SK-N-SH treated with all-trans-retinoic acid at 6 μM for 48 hours (cell line): Measurements from ENCODE around the gene PRDM5.

Source experiments
- ARNTL ChIP-seq: fragments of 450-650 bp; formaldehyde crosslinking; IDR thresholded peaks from 2 replicates; pipeline ENCODE4 v1.5.0; 2020; ENCODE audit warnings: low read depth, mild to moderate bottlenecking, moderate library complexity, borderline replicate concordance
- BACH2 ChIP-seq: fragments of 250-450 bp; sonication (Bioruptor Pico); IDR thresholded peaks from 2 replicates; pipeline ENCODE4 v1.9.0; 2021; ENCODE audit warnings: mild to moderate bottlenecking, borderline replicate concordance
- RARB ChIP-seq: fragments of 250-450 bp; sonication (Bioruptor Pico); IDR thresholded peaks from 2 replicates; pipeline ENCODE4 v1.8.0; 2021; ENCODE audit warnings: mild to moderate bottlenecking, moderate library complexity
- TCF4 ChIP-seq: fragments of 250-450 bp; sonication (Bioruptor Pico); IDR thresholded peaks from 2 replicates; pipeline ENCODE4 v1.8.0; 2021; ENCODE audit warnings: mild to moderate bottlenecking, moderate library complexity, borderline replicate concordance
- ZNF8 ChIP-seq: fragments of 450-650 bp; formaldehyde crosslinking; IDR thresholded peaks from 2 replicates; pipeline ENCODE4 v1.5.0; 2020; ENCODE audit warnings: mild to moderate bottlenecking, moderate library complexity
- TF ChIP-seq, protein P1 (sequence below): fragments of 250-450 bp; sonication (Bioruptor Pico); IDR thresholded peaks from 2 replicates; pipeline ENCODE4 v1.5.1; 2020; ENCODE audit warnings: low read depth, mild to moderate bottlenecking, moderate library complexity
- TF ChIP-seq, protein P2 (sequence below): fragments of 250-450 bp; sonication (Bioruptor Pico); IDR thresholded peaks from 2 replicates; pipeline ENCODE4 v1.8.0; 2020; ENCODE audit warnings: mild to moderate bottlenecking, moderate library complexity, borderline replicate concordance
- TF ChIP-seq, protein P3 (sequence below): fragments of 250-450 bp; sonication (Bioruptor Pico); IDR thresholded peaks from 2 replicates; pipeline ENCODE4 v1.5.1; 2021; ENCODE audit warnings: mild to moderate bottlenecking, moderate library complexity

DNA sequence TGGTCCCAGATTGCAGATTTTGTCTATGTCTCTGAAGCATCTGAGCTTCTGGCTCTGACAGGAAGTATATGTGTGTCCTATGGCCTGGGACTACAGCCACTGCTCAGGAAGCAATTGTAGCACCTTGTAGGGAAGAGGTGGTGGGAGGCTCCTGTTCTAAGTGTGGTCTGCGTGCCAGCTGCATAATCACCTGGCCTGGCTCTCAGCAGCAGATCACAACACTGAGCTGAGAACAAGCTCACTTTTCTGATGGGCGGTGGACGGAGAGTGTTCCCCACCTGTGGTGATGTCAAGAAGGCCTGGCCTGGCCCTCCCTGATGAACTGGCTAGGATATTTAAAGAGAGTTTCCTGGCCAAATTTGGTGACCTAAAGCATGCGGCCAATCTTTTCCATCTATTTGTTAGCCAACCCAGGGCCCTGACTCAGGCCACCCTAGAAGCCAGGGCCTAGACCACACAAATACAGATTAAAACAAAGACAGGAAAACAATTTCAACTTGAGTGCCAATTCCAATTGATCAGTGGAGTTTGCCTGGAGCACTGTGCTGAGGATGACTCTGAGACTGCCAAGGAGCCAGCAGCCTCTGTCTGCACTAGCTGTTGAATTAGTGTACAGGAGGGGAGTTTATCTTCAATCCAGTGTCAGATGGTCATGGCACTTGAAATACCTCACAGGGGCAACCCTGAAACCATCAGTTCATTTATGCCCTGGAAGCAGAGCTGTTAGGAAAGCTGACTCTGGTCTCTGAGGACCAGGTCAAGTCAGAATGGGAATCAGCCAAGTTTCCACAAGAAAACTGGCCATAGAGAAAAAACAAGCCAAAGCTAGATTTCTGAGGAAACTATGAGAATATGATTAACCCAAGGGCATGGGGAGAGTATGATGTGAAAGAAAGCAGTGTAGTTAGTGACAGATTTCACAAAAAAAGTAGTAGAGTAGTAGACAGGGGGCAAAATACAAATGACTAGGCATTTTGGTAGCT is 47.4 kb downstream of the PRDM5 start:
- TF ChIP-seq BACH2 (CRISPR knock-in tag) (no peak), RARB (CRISPR knock-in tag) (no peak), ZNF8 (CRISPR knock-in tag) (no peak), ARNTL (CRISPR knock-in tag) (no peak), TCF4 (CRISPR knock-in tag) (no peak)
- TF ChIP-seq, protein P1, sequence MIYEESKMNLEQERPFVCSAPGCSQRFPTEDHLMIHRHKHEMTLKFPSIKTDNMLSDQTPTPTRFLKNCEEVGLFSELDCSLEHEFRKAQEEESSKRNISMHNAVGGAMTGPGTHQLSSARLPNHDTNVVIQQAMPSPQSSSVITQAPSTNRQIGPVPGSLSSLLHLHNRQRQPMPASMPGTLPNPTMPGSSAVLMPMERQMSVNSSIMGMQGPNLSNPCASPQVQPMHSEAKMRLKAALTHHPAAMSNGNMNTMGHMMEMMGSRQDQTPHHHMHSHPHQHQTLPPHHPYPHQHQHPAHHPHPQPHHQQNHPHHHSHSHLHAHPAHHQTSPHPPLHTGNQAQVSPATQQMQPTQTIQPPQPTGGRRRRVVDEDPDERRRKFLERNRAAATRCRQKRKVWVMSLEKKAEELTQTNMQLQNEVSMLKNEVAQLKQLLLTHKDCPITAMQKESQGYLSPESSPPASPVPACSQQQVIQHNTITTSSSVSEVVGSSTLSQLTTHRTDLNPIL: no peak
- TF ChIP-seq, protein P2, sequence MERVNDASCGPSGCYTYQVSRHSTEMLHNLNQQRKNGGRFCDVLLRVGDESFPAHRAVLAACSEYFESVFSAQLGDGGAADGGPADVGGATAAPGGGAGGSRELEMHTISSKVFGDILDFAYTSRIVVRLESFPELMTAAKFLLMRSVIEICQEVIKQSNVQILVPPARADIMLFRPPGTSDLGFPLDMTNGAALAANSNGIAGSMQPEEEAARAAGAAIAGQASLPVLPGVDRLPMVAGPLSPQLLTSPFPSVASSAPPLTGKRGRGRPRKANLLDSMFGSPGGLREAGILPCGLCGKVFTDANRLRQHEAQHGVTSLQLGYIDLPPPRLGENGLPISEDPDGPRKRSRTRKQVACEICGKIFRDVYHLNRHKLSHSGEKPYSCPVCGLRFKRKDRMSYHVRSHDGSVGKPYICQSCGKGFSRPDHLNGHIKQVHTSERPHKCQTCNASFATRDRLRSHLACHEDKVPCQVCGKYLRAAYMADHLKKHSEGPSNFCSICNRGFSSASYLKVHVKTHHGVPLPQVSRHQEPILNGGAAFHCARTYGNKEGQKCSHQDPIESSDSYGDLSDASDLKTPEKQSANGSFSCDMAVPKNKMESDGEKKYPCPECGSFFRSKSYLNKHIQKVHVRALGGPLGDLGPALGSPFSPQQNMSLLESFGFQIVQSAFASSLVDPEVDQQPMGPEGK (CRISPR knock-in tag): no peak
- TF ChIP-seq, protein P3, sequence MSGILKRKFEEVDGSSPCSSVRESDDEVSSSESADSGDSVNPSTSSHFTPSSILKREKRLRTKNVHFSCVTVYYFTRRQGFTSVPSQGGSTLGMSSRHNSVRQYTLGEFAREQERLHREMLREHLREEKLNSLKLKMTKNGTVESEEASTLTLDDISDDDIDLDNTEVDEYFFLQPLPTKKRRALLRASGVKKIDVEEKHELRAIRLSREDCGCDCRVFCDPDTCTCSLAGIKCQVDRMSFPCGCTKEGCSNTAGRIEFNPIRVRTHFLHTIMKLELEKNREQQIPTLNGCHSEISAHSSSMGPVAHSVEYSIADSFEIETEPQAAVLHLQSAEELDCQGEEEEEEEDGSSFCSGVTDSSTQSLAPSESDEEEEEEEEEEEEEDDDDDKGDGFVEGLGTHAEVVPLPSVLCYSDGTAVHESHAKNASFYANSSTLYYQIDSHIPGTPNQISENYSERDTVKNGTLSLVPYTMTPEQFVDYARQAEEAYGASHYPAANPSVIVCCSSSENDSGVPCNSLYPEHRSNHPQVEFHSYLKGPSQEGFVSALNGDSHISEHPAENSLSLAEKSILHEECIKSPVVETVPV: no peak
